ENCODE data around the gene BICRA.

- TF ChIP-seq CTCF (IDR thresholded peaks at IDR 0.05; ENCODE audit: low read length) (no peak), EZH2 (IDR thresholded peaks at IDR 0.05; ENCODE audit: borderline replicate concordance, low read length) (no peak)
Observed at GRCh38 chr19:47702671-47703070, 93.7 kb downstream of the BICRA start.
